SK-N-SH treated with all-trans-retinoic acid at 6 μM for 48 hours (cell line): Measurements from ENCODE around the gene PLAGL1.

Source experiments
- ATAC-seq: fragments of 200-7000 bp; cut with Tn5 transposase; 3 replicates; pipeline ENCODE4 v1.9.1; 2020; ENCODE audit warnings: mild to moderate bottlenecking, moderate library complexity
- ARNTL ChIP-seq: fragments of 450-650 bp; formaldehyde crosslinking; IDR thresholded peaks from 2 replicates; pipeline ENCODE4 v1.5.0; 2020; ENCODE audit warnings: low read depth, mild to moderate bottlenecking, moderate library complexity, borderline replicate concordance
- BACH2 ChIP-seq: fragments of 250-450 bp; sonication (Bioruptor Pico); IDR thresholded peaks from 2 replicates; pipeline ENCODE4 v1.9.0; 2021; ENCODE audit warnings: mild to moderate bottlenecking, borderline replicate concordance
- CSDC2 ChIP-seq: fragments of 250-450 bp; sonication (Bioruptor Pico); IDR thresholded peaks from 2 replicates; pipeline ENCODE4 v1.5.0; 2020; ENCODE audit warnings: mild to moderate bottlenecking, moderate library complexity
- ESRRG ChIP-seq: fragments of 250-450 bp; sonication (Bioruptor Pico); IDR thresholded peaks from 2 replicates; pipeline ENCODE4 v1.6.1; 2021; ENCODE audit warnings: mild to moderate bottlenecking
- ISL1 ChIP-seq: fragments of 250-450 bp; sonication (Bioruptor Pico); IDR thresholded peaks from 2 replicates; pipeline ENCODE4 v2.1.2; 2022; ENCODE audit warnings: mild to moderate bottlenecking, moderate library complexity
- OSR1 ChIP-seq: fragments of 250-450 bp; sonication (Bioruptor Pico); IDR thresholded peaks from 2 replicates; pipeline ENCODE4 v1.8.0; 2022; ENCODE audit warnings: moderate library complexity, mild to moderate bottlenecking, inconsistent platforms
- PPARA ChIP-seq: fragments of 250-450 bp; sonication (Bioruptor Pico); IDR thresholded peaks from 2 replicates; pipeline ENCODE4 v1.5.0; 2020; ENCODE audit warnings: mild to moderate bottlenecking, borderline replicate concordance
- RARB ChIP-seq: fragments of 250-450 bp; sonication (Bioruptor Pico); IDR thresholded peaks from 2 replicates; pipeline ENCODE4 v1.8.0; 2021; ENCODE audit warnings: mild to moderate bottlenecking, moderate library complexity
- SNAI2 ChIP-seq: fragments of 250-450 bp; sonication (Bioruptor Pico); IDR thresholded peaks from 2 replicates; pipeline ENCODE4 v1.5.0; 2020; ENCODE audit warnings: mild to moderate bottlenecking, moderate library complexity
- TCF4 ChIP-seq: fragments of 250-450 bp; sonication (Bioruptor Pico); IDR thresholded peaks from 2 replicates; pipeline ENCODE4 v1.8.0; 2021; ENCODE audit warnings: mild to moderate bottlenecking, moderate library complexity, borderline replicate concordance
- TOX ChIP-seq: fragments of 250-450 bp; sonication (Bioruptor Pico); IDR thresholded peaks from 2 replicates; pipeline ENCODE4 v1.8.0; 2021; ENCODE audit warnings: mild to moderate bottlenecking, moderate library complexity, borderline replicate concordance
- ZC3H10 ChIP-seq: fragments of 250-450 bp; sonication (Bioruptor Pico); IDR thresholded peaks from 2 replicates; pipeline ENCODE4 v1.5.1; 2021; ENCODE audit warnings: mild to moderate bottlenecking, moderate library complexity
- ZNF565 ChIP-seq: fragments of 450-650 bp; formaldehyde crosslinking; conservative IDR thresholded peaks from 2 replicates; pipeline ENCODE4 v1.5.0; 2020; ENCODE audit warnings: low read depth, mild to moderate bottlenecking, moderate library complexity
- ZNF8 ChIP-seq: fragments of 450-650 bp; formaldehyde crosslinking; IDR thresholded peaks from 2 replicates; pipeline ENCODE4 v1.5.0; 2020; ENCODE audit warnings: mild to moderate bottlenecking, moderate library complexity
- TF ChIP-seq, protein P1 (sequence below): fragments of 250-450 bp; sonication (Bioruptor Pico); IDR thresholded peaks from 2 replicates; pipeline ENCODE4 v1.8.0; 2021; ENCODE audit warnings: low read depth, mild to moderate bottlenecking, moderate library complexity, borderline replicate concordance
- TF ChIP-seq, protein P2 (sequence below): fragments of 250-450 bp; sonication (Bioruptor Pico); IDR thresholded peaks from 2 replicates; pipeline ENCODE4 v1.8.0; 2020; ENCODE audit warnings: mild to moderate bottlenecking, moderate library complexity, borderline replicate concordance
- TF ChIP-seq, protein P3 (sequence below): fragments of 250-450 bp; sonication (Bioruptor Pico); IDR thresholded peaks from 2 replicates; pipeline ENCODE4 v1.5.1; 2020; ENCODE audit warnings: low read depth, mild to moderate bottlenecking, moderate library complexity
- TF ChIP-seq, protein P4 (sequence below): fragments of 250-450 bp; sonication (Bioruptor Pico); IDR thresholded peaks from 2 replicates; pipeline ENCODE4 v1.5.1; 2021; ENCODE audit warnings: mild to moderate bottlenecking, moderate library complexity
- TF ChIP-seq, protein P5 (sequence below): fragments of 250-450 bp; sonication (Bioruptor Pico); IDR thresholded peaks from 2 replicates; pipeline ENCODE4 v1.5.0; 2020; ENCODE audit warnings: mild to moderate bottlenecking, moderate library complexity

The PLAGL1 gene

DNA sequence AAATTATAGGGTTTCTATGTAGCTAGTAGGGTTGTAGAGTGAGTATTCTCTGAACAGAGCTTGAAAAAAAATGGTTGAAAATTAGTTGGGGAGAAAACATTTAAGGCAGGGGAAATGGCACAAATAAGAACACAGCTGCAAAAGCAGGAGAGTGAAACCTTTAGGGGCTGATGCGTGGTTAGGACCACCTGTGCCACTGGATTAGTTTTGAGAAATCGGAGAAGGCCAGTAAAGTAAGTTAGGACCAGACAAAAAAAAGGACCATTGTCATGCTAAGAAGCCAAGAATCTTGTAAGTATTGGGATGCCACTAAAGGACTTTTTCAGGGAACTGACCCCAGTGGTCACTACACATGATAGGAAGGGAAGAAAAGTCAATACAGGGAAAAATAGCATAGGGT is 9.4 kb downstream of the PLAGL1 start:
- TF ChIP-seq ISL1 (no peak), CSDC2 (CRISPR knock-in tag) (no peak)
- TF ChIP-seq, protein P1, sequence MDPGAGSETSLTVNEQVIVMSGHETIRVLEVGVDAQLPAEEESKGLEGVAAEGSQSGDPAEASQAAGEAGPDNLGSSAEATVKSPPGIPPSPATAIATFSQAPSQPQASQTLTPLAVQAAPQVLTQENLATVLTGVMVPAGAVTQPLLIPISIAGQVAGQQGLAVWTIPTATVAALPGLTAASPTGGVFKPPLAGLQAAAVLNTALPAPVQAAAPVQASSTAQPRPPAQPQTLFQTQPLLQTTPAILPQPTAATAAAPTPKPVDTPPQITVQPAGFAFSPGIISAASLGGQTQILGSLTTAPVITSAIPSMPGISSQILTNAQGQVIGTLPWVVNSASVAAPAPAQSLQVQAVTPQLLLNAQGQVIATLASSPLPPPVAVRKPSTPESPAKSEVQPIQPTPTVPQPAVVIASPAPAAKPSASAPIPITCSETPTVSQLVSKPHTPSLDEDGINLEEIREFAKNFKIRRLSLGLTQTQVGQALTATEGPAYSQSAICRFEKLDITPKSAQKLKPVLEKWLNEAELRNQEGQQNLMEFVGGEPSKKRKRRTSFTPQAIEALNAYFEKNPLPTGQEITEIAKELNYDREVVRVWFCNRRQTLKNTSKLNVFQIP, result no peak
- no peak for ATAC-seq

DNA sequence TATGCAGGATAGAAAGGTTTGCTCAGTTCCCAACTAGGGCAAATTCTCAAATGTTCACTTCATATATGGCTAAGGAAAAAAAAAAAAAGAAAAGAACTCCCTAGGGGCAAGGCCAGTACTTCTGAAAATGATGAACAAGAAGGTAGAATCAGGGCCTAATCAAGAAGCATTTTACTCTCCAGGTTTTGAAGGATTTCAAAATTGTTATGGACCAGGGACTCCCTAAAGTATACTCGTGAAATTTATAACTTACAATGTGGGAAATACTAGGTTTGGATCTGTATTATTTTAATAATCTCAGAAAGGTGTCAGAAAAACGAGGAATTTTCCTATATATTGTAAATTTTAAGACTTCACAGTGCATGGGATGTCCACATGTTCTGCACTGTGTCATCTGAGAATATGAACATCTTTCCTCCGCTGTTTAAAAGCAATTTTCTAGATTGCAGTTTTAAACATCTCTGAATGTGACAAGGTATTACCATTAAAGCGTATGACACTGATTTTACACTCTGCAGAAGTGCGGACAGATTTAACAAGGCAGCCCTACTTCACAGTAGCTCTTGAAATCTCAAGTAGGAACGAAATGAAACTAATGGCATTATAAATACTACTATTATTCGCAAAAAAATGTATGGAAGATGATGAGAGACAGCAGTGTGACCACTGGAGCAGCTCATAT is 14.0 kb downstream of the PLAGL1 start:
- no peak for ATAC-seq
- TF ChIP-seq, protein P2, sequence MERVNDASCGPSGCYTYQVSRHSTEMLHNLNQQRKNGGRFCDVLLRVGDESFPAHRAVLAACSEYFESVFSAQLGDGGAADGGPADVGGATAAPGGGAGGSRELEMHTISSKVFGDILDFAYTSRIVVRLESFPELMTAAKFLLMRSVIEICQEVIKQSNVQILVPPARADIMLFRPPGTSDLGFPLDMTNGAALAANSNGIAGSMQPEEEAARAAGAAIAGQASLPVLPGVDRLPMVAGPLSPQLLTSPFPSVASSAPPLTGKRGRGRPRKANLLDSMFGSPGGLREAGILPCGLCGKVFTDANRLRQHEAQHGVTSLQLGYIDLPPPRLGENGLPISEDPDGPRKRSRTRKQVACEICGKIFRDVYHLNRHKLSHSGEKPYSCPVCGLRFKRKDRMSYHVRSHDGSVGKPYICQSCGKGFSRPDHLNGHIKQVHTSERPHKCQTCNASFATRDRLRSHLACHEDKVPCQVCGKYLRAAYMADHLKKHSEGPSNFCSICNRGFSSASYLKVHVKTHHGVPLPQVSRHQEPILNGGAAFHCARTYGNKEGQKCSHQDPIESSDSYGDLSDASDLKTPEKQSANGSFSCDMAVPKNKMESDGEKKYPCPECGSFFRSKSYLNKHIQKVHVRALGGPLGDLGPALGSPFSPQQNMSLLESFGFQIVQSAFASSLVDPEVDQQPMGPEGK (CRISPR knock-in tag), result no peak
- TF ChIP-seq ZNF8 (CRISPR knock-in tag) (no peak), CSDC2 (CRISPR knock-in tag) (no peak)

DNA sequence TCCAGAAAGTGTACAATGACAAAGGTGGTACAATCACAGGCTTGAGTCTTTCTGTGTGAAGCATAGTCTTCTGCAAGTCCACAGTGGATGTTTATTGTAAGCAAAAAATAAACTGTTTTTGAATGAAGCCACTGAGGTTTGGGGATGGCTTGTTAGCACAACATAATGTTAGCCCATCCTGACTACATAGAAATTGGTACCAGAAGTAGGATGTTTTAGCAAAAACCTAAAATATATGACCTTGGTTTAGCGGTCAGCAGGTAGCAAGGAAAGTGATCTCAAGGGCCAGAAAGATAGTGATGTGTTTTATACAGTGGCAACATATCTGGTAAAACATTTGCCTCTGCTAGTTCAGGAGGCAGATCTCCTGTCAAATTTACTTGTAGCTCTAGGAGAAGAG is 15.8 kb downstream of the PLAGL1 start:
- no peak for ATAC-seq
- no peak for TF ChIP-seq RARB
- TF ChIP-seq ZNF8 (CRISPR knock-in tag), result no peak
- TF ChIP-seq TCF4 (CRISPR knock-in tag), result no peak
- TF ChIP-seq, protein P1, result no peak
- TF ChIP-seq ISL1, result no peak
- no peak for TF ChIP-seq SNAI2
- TF ChIP-seq, protein P3, sequence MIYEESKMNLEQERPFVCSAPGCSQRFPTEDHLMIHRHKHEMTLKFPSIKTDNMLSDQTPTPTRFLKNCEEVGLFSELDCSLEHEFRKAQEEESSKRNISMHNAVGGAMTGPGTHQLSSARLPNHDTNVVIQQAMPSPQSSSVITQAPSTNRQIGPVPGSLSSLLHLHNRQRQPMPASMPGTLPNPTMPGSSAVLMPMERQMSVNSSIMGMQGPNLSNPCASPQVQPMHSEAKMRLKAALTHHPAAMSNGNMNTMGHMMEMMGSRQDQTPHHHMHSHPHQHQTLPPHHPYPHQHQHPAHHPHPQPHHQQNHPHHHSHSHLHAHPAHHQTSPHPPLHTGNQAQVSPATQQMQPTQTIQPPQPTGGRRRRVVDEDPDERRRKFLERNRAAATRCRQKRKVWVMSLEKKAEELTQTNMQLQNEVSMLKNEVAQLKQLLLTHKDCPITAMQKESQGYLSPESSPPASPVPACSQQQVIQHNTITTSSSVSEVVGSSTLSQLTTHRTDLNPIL (CRISPR knock-in tag), result no peak
- no peak for TF ChIP-seq ZC3H10 (CRISPR knock-in tag)
- TF ChIP-seq, protein P4, sequence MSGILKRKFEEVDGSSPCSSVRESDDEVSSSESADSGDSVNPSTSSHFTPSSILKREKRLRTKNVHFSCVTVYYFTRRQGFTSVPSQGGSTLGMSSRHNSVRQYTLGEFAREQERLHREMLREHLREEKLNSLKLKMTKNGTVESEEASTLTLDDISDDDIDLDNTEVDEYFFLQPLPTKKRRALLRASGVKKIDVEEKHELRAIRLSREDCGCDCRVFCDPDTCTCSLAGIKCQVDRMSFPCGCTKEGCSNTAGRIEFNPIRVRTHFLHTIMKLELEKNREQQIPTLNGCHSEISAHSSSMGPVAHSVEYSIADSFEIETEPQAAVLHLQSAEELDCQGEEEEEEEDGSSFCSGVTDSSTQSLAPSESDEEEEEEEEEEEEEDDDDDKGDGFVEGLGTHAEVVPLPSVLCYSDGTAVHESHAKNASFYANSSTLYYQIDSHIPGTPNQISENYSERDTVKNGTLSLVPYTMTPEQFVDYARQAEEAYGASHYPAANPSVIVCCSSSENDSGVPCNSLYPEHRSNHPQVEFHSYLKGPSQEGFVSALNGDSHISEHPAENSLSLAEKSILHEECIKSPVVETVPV (CRISPR knock-in tag), result no peak
- TF ChIP-seq BACH2, result no peak
- TF ChIP-seq CSDC2 (CRISPR knock-in tag), result no peak
- no peak for TF ChIP-seq TOX (CRISPR knock-in tag)
- no peak for TF ChIP-seq OSR1 (CRISPR knock-in tag)
- TF ChIP-seq ESRRG (CRISPR knock-in tag), result no peak
- TF ChIP-seq, protein P5, sequence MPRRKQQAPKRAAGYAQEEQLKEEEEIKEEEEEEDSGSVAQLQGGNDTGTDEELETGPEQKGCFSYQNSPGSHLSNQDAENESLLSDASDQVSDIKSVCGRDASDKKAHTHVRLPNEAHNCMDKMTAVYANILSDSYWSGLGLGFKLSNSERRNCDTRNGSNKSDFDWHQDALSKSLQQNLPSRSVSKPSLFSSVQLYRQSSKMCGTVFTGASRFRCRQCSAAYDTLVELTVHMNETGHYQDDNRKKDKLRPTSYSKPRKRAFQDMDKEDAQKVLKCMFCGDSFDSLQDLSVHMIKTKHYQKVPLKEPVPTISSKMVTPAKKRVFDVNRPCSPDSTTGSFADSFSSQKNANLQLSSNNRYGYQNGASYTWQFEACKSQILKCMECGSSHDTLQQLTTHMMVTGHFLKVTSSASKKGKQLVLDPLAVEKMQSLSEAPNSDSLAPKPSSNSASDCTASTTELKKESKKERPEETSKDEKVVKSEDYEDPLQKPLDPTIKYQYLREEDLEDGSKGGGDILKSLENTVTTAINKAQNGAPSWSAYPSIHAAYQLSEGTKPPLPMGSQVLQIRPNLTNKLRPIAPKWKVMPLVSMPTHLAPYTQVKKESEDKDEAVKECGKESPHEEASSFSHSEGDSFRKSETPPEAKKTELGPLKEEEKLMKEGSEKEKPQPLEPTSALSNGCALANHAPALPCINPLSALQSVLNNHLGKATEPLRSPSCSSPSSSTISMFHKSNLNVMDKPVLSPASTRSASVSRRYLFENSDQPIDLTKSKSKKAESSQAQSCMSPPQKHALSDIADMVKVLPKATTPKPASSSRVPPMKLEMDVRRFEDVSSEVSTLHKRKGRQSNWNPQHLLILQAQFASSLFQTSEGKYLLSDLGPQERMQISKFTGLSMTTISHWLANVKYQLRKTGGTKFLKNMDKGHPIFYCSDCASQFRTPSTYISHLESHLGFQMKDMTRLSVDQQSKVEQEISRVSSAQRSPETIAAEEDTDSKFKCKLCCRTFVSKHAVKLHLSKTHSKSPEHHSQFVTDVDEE (CRISPR knock-in tag), result no peak
- TF ChIP-seq PPARA (CRISPR knock-in tag), result no peak
- TF ChIP-seq ARNTL, result no peak
- no peak for TF ChIP-seq ZNF565 (CRISPR knock-in tag)
